ENCODE results near the gene ATP4B.

ATP4B gene

GRCh38 chr13:113656831-113657671 lies 947 bp downstream of the ATP4B start:
- H3K4me3 ChIP-seq (ENCODE audit: low read depth, low read length): no peak overlapping the region
- DNase-seq (ENCODE audit: low read depth, low spot score): no peak
- in situ Hi-C loops (cut with HindIII; ENCODE audit: low sequenced_read_pairs): no loop called here
- TF ChIP-seq CTCF (IDR thresholded peaks at IDR 0.05; ENCODE audit: low read depth, low read length): no peak

DNA sequence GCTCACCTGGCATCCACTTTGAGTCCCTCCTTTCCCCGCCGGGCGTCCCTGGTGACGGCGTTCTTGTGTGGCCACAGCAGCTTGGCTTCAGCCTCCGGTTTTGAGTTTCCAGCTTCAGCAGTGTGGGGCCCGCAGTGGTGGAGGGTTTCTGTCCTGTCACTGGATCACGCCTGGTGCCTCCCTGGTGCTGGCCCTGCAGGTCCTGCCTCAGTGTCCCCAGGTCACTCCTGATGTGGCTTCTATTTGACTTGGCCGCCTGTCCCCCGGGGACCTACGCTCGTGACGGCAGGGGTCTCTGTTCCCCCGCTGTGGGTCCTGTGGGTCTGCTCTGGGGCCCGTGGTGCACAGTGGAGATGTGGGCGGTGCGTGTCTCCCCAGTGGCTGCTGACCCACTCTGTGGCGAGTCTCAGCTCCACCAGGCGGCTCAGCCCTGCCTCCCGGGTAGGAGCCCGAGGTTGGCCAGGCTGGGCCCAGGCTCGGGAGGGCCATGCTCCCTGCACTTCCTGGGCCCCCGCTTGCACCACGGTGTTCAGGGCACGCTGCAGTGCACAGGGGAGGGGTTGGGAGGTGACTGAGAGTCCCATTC lies 1.9 kb downstream of the ATP4B start:
- in situ Hi-C loops (cut with HindIII; ENCODE audit: low sequenced_read_pairs): no loop called here
- no peak for DNase-seq (ENCODE audit: low read depth, low spot score)
- TF ChIP-seq CTCF (IDR thresholded peaks at IDR 0.05; ENCODE audit: low read depth, low read length): no peak
- no peak overlapping the region for H3K4me3 ChIP-seq (ENCODE audit: low read depth, low read length)

DNA sequence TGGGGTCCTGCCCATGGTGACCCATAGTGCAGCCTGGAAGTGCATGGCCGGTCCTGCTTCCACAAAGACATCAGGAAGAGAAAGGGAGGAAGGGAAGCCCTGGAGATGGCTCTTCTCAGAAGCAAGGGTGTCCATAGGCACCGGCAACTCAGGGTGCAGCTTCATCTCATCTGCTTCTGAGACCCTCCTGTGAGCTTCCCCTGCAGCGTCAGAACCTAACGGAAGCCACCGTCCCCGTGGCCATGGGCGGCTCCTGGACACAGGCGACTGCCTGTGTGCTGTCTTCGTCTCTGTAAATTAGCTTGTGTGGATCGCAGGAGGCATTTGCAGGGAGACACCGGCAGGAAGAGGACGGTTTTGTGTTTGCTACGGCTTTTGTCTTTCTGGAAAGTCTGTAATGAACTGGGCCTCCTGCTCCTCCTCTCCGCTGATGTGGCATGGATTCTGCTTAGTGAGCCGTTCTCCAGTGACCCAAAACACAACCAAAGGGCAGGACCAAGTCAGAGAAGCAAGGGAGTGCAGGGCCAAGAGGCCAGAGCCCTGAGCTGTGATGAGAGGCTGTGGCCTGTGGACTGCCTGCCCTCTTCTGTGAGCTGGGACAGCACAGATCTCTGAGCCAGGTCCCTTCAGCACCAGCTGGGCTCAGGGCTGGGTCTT lies 2.5 kb downstream of the ATP4B start:
- in situ Hi-C loops (cut with HindIII; ENCODE audit: low sequenced_read_pairs): no loop called here
- DNase-seq (ENCODE audit: low read depth, low spot score): no peak
- H3K4me3 ChIP-seq (ENCODE audit: low read depth, low read length): no peak overlapping the region
- TF ChIP-seq CTCF (IDR thresholded peaks at IDR 0.05; ENCODE audit: low read depth, low read length): no peak

DNA sequence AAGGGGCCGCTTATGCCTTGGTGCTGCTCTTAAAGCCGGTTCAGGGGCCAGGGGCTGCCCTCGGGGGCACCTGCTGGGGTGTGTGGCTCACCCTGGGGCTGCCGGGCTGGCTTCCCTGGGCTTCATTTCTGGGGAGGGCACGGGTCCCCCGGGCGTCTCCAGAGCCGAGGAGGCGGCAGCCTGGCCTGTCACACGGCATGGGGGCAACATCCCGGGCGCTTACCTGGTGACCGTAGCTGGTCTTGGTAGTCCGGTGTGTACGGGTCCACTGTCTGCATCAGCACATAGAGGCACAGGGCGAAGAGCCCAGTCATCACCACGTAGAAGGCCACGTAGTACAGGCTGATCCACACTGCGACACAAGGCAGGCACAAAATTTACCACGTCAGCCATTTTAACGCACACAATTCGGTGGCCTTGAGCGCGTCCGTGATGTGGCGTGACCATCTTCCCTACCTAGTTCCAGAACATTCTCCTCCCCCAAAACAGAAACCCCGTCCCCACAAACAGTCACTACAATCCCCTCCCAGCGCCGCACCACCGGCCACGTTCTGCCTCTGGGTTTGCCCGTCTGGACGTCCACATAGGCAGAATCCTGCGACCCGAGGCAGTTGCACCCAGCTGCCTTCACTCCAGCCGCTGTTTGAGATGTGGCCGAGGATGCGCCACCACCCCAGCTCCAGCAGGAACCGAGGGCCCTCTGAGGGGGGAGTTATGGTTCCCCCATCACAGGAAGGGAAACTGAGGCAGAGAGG lies 3.2 kb downstream of the ATP4B start:
- no peak for DNase-seq (ENCODE audit: low read depth, low spot score)

DNA sequence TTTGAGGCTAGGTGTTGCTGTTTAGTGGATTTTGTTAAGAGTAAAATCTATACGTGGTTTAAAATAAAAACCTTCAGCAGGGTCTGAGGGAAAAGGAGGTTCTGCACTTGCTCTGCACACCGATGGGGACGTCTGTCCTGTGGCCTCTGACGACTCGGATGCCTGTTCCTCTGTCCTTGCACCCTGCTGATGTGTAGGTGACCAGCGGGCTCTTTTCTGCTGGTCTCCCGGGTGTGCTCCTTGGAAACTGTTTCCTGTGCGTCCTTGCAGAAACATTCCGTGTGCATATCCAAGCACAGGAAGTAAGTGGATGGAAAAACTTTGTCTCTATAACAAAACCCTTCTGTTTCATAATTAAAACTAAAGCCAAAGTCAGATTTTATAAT lies 3.8 kb downstream of the ATP4B start:
- in situ Hi-C loops (cut with HindIII; ENCODE audit: low sequenced_read_pairs): no loop called here
- DNase-seq (ENCODE audit: low read depth, low spot score): no peak
- TF ChIP-seq CTCF (IDR thresholded peaks at IDR 0.05; ENCODE audit: low read depth, low read length): no peak
- H3K4me3 ChIP-seq (ENCODE audit: low read depth, low read length): no peak overlapping the region

More for the DNA sequence above, 3.2 kb downstream of the ATP4B start:
- H3K4me3 ChIP-seq (ENCODE audit: low read depth, low read length): no peak overlapping the region
- in situ Hi-C loops (cut with HindIII; ENCODE audit: low sequenced_read_pairs): no loop called here
- TF ChIP-seq CTCF (IDR thresholded peaks at IDR 0.05; ENCODE audit: low read depth, low read length): no peak
